GM12878 (cell line): Measurements from ENCODE around the gene OSBPL10. TPM values are rescaled to one million over a fixed set of nuclear protein-coding genes. Genes with fewer than 3 reads are reported as not detected.

Source experiments
- ATAC-seq: fragments of 200-7000 bp; cut with Tn5 transposase; 3 replicates; pipeline ENCODE4 v1.9.1; 2020; ENCODE audit warnings: mild to moderate bottlenecking, moderate library complexity
- BruUV-seq: library from RNA; stranded (reverse); fragments of 400-500 nt; replicated peaks from 2 replicates; lab custom pipeline; 2021; lab: Mats Ljungman, UMichigan
- CTCF ChIA-PET: fragments of 300-600 bp; sonication (Branson Sonifier 250); formaldehyde crosslinking; extraction: SDS; loops from one replicate; lab custom pipeline; 2021; ENCODE audit warnings: inconsistent platforms; lab: Yijun Ruan, JAX
- POLR2A ChIA-PET: fragments of 350-600 bp; formaldehyde crosslinking; extraction: SDS; loops from one replicate; lab custom pipeline; 2021; ENCODE audit warnings: inconsistent platforms; lab: Charles Lee
- RAD21 ChIA-PET: fragments of 300-600 bp; sonication (Branson Sonifier 250); formaldehyde crosslinking; loops from one replicate; lab custom pipeline; 2023; ENCODE audit warnings: antibody characterized with exemption; ENCODE audit not compliant: unreplicated experiment; lab: Charles Lee
- SMC1A ChIA-PET: fragments of 300-600 bp; sonication (Branson Sonifier 250); formaldehyde crosslinking; loops from one replicate; lab custom pipeline; 2023; ENCODE audit not compliant: unreplicated experiment, uncharacterized antibody; lab: Charles Lee
- DNase-seq: peaks from one replicate; pipeline ENCODE4 v3.0.0-alpha.2; 2011; ENCODE audit warnings: low read depth, low spot score
- FAIRE-seq: peaks from 3 replicates; lab custom pipeline; 2011; peaks lifted over from hg19 to GRCh38; lab: Jason Lieb, UNC
- H2AFZ ChIP-seq: 2 replicates; pipeline ENCODE4 v1.6.0; 2011; ENCODE audit warnings: low read depth, low read length, control low read depth; ENCODE audit not compliant: control insufficient read depth
- H3K27ac ChIP-seq: 2 replicates; pipeline ENCODE4 v1.5.1; 2011; ENCODE audit warnings: control low read depth; ENCODE audit not compliant: control insufficient read depth, insufficient read depth
- H3K27me3 ChIP-seq, 2 experiments: replicated peaks in 1 of 2; 2 replicates each; pipeline versions ENCODE4 v1.6.0 to v1.6.1; 2011; ENCODE audit warnings: low read length in 1 of 2; ENCODE audit not compliant: control insufficient read depth in 2 of 2, insufficient read depth in 2 of 2
- H3K36me3 ChIP-seq, 2 experiments: 2 replicates each; pipeline ENCODE4 v1.5.1; 2011; ENCODE audit warnings: low read length in 1 of 2; ENCODE audit not compliant: control insufficient read depth in 2 of 2, insufficient read depth in 2 of 2
- H3K4me1 ChIP-seq: 2 replicates; pipeline ENCODE4 v1.6.1; 2011; ENCODE audit warnings: mild to moderate bottlenecking, low read length, moderate library complexity, mixed read lengths; ENCODE audit not compliant: control insufficient read depth, insufficient read depth
- H3K4me2 ChIP-seq: 2 replicates; pipeline ENCODE4 v1.6.0; 2011; ENCODE audit warnings: control low read depth; ENCODE audit not compliant: control insufficient read depth, insufficient read depth
- H3K4me3 ChIP-seq: fragments of 200-600 bp; sonication (generic); 2 replicates; pipeline ENCODE4 v1.5.1; 2016
- H3K79me2 ChIP-seq: 2 replicates; pipeline ENCODE4 v1.6.0; 2011; ENCODE audit warnings: low read length; ENCODE audit not compliant: control insufficient read depth, insufficient read depth
- H3K9ac ChIP-seq: 2 replicates; pipeline ENCODE4 v1.8.0; 2011; ENCODE audit warnings: low read length, control low read depth, mixed read lengths; ENCODE audit not compliant: control insufficient read depth, insufficient read depth
- H3K9me3 ChIP-seq: replicated peaks from 3 replicates; pipeline ENCODE4 v1.5.1; 2011; ENCODE audit warnings: mild to moderate bottlenecking, low read length; ENCODE audit not compliant: control insufficient read depth, insufficient read depth
- H4K20me1 ChIP-seq: 2 replicates; pipeline ENCODE4 v1.6.0; 2011; ENCODE audit not compliant: control insufficient read depth, insufficient read depth
- ESRRA ChIP-seq: IDR thresholded peaks from 2 replicates; pipeline ENCODE4 v1.6.1; 2012; ENCODE audit warnings: mild to moderate bottlenecking, low read length, improper control_type of control experiment
- EZH2 ChIP-seq: IDR thresholded peaks from 2 replicates; pipeline ENCODE4 v1.6.1; 2012; ENCODE audit warnings: low read depth, mild to moderate bottlenecking, control low read depth, inconsistent platforms, low read length, borderline replicate concordance; ENCODE audit not compliant: control insufficient read depth
- IRF4 ChIP-seq: IDR thresholded peaks from 2 replicates; pipeline ENCODE4 v1.6.1; 2011; ENCODE audit warnings: low read depth, low read length
- MEF2A ChIP-seq: IDR thresholded peaks from 2 replicates; pipeline ENCODE4 v1.6.1; 2011; ENCODE audit warnings: low read depth, mild to moderate bottlenecking, low read length, moderate library complexity; ENCODE audit not compliant: insufficient read depth
- POLR2A ChIP-seq: IDR thresholded peaks from 2 replicates; pipeline ENCODE4 v1.6.1; 2011; ENCODE audit warnings: low read depth, mild to moderate bottlenecking, low read length
- SMAD1 ChIP-seq: fragments of 450-650 bp; IDR thresholded peaks from 2 replicates; pipeline ENCODE4 v1.6.1; 2018; ENCODE audit warnings: mild to moderate bottlenecking, low read depth; ENCODE audit not compliant: partially characterized antibody
- SREBF2 ChIP-seq: IDR thresholded peaks from 2 replicates; pipeline ENCODE4 v1.6.1; 2012; ENCODE audit warnings: mild to moderate bottlenecking, low read length
- ZBTB33 ChIP-seq: fragments of 450-650 bp; IDR thresholded peaks from 2 replicates; pipeline ENCODE4 v1.6.1; 2017; ENCODE audit warnings: mild to moderate bottlenecking
- ZBTB40 ChIP-seq: fragments of 450-650 bp; IDR thresholded peaks from 2 replicates; pipeline ENCODE4 v1.6.1; 2016; ENCODE audit warnings: mild to moderate bottlenecking, moderate library complexity, borderline replicate concordance
- WGBS: methylation state at CpG from one replicate; pipeline ENCODE4 v1.1.6; 2016; ENCODE audit warnings: low lambda C conversion rate; ENCODE audit not compliant: insufficient replicate concordance, insufficient coverage; ENCODE audit errors: missing lambda C conversion rate; 5-methylcytosine and 5-hydroxymethylcytosine counted together
- in situ Hi-C: fragments of 300-500 bp; cut with MboI; formaldehyde crosslinking; loops from 9 replicates; pipeline ENCODE4 v1.14.3; 2018; ENCODE audit warnings: mixed read lengths
- intact Hi-C: fragments of 100-400 bp; cut with micrococcal nuclease; formaldehyde crosslinking; loops from one replicate; pipeline ENCODE4 v1.14.2; 2022; ENCODE audit not compliant: unreplicated experiment
- polyA plus RNA-seq, 11 experiments: library from polyadenylated mRNA; depleted of rRNA in 4 of 11; unstranded in 6 of 11; stranded (reverse) in 5 of 11; fragments of >200 nt; fragmentation: Nextera tagmentation in 4 of 11; fragmentation: Illumina TruSeq in 1 of 11; extraction: Ambion mirVana in 4 of 11; extraction: Trizol in 1 of 11; gene quantifications; 1 replicate in 1 of 11; 2 replicates in 10 of 11; pipeline versions ENCODE4 v1.2.1 to v1.2.3, GENCODE V29; 2011 to 2016; ENCODE audit warnings: inconsistent platforms in 2 of 11, missing spikeins in 2 of 11, low read depth in 1 of 11
- total RNA-seq, 4 experiments: library from RNA; depleted of rRNA in 3 of 4; stranded (reverse); fragments of >200 nt in 3 of 4; fragmentation: Illumina TruSeq in 1 of 4; extraction: Trizol in 1 of 4; gene quantifications; 2 replicates each; pipeline versions ENCODE4 v1.2.1 to v1.2.3, GENCODE V29; 2013 to 2021

Gene OSBPL10
- total and polyA plus RNA-seq, 10 of the 15 experiments (the other 5 are each of a cell fraction or from before 2014, with no cell fraction given) = 0.03 to 0.25 (median 0.09) TPM; not detected in 5

DNA sequence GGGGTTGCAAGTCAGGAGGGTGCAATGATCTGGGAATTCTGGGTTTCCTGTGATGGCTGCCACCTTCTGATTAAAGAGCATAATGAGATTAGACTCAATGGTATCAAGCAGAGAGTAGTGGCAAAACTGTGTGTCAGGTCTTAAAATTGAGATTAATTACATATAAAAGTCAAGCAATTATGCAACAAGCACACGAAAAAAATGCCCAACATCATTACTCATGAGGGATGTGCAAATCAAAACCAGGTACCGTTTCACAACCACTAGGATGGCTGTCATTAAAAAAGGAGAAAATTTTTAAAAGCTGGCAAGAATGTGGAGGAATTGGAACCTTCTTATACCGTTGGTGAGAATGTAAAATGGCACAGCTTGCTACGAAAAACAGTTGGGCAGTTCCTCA is 205.0 kb downstream of the OSBPL10 start:
- ATAC-seq (no peak), DNase-seq (no peak), FAIRE-seq (no peak)
- Histone ChIP-seq H3K27ac (no peak overlapping the region), H3K4me3 (no peak overlapping the region), H3K9ac (no peak overlapping the region), H3K36me3 (no peaks in the 10 kb centered on the region), H3K4me1 (no peaks in the 10 kb centered on the region), H3K9me3 (no peaks in the 10 kb centered on the region), H3K79me2 (no peaks in the 10 kb centered on the region), H3K4me2 (no peak overlapping the region), H2AFZ (no peak overlapping the region), H4K20me1 (no peaks in the 10 kb centered on the region), H3K27me3 (no peaks in the 10 kb centered on the region; a peak in 1 of 4 replicates)
- no TSS peak for BruUV-seq
- 30% methylated on average over 4 of the region's 4 CpGs for WGBS
- ChIA-PET POLR2A (no interaction called here), CTCF (no interaction called here), SMC1A (no interaction called here), RAD21 (no interaction called here)
- TF ChIP-seq MEF2A = no peak
- TF ChIP-seq ZBTB33 = no peak
- no peak for TF ChIP-seq ZBTB40
- TF ChIP-seq IRF4 = no peak
- TF ChIP-seq SREBF2 = no peak
- no peak for TF ChIP-seq EZH2
- TF ChIP-seq ESRRA = no peak
- no peak for TF ChIP-seq SMAD1
- no peak for TF ChIP-seq POLR2A
- in situ Hi-C loops (no loop called here), intact Hi-C loops (no loop called here)
